ENCODE results near the gene CNGB1.

- TF ChIP-seq EZH2 (IDR thresholded peaks at IDR 0.05; ENCODE audit: borderline replicate concordance, low read length) (no peak), CTCF (IDR thresholded peaks at IDR 0.05; ENCODE audit: low read length) (no peak)
Observed at GRCh38 chr16:57947261-57947660, 23.7 kb downstream of the CNGB1 start.

Measured in OCI-LY1 (cell line).